GM21528 (cell line): ENCODE measurements around the gene NEK7.
"Not testable (repeated sequence)": the region's sequence is repeated elsewhere in the genome, so short reads cannot be mapped to it uniquely, and the experiment has no call there.

Source experiments
- ATAC-seq: cut with Tn5 transposase; IDR thresholded peaks from one replicate; pipeline ENCODE4 v1.9.1; 2021; ENCODE audit warnings: mild to moderate bottlenecking, moderate library complexity; ENCODE audit not compliant: unreplicated experiment, low FRiP score

Gene NEK7

GRCh38 chr1:198275597-198275996 is 118.8 kb downstream of the NEK7 start:
- ATAC-seq, result no peak

GRCh38 chr1:198276241-198276640 is 119.4 kb downstream of the NEK7 start:
- ATAC-seq, result no peak

- ATAC-seq, result no peak
Observed at GRCh38 chr1:198278943-198279342, 122.1 kb downstream of the NEK7 start.

GRCh38 chr1:198280080-198280479 is 123.3 kb downstream of the NEK7 start:
- ATAC-seq, result no peak

- ATAC-seq, result no peak
Observed at GRCh38 chr1:198281911-198282310, 125.1 kb downstream of the NEK7 start.

GRCh38 chr1:198283222-198283621 is 126.4 kb downstream of the NEK7 start:
- ATAC-seq, result no peak

GRCh38 chr1:198287916-198288315 is 131.1 kb downstream of the NEK7 start:
- no peak for ATAC-seq

- ATAC-seq, result no peak
Observed at GRCh38 chr1:198290089-198290683, 133.4 kb downstream of the NEK7 start.

- no peak for ATAC-seq
Observed at GRCh38 chr1:198291036-198291435, 134.2 kb downstream of the NEK7 start.

- no peak for ATAC-seq
Observed at GRCh38 chr1:198291924-198292323, 135.1 kb downstream of the NEK7 start.

GRCh38 chr1:198295225-198295624 is 138.4 kb downstream of the NEK7 start:
- no peak for ATAC-seq

- ATAC-seq, result no peak
Observed at GRCh38 chr1:198295971-198296370, 139.2 kb downstream of the NEK7 start.

GRCh38 chr1:198297281-198297680 is 140.5 kb downstream of the NEK7 start:
- ATAC-seq, result no peak

GRCh38 chr1:198298640-198299039 is 141.8 kb downstream of the NEK7 start:
- ATAC-seq, result no peak

- ATAC-seq, result no peak
Observed at GRCh38 chr1:198300451-198300850, 143.7 kb downstream of the NEK7 start.

GRCh38 chr1:198304431-198304830 is 147.6 kb downstream of the NEK7 start:
- no peak for ATAC-seq

GRCh38 chr1:198314817-198315216 is 158.0 kb downstream of the NEK7 start:
- not testable (repeated sequence) for ATAC-seq

GRCh38 chr1:198315331-198315730 is 158.5 kb downstream of the NEK7 start:
- ATAC-seq, result not testable (repeated sequence)

- ATAC-seq, result no peak
Observed at GRCh38 chr1:198316546-198317100, 159.8 kb downstream of the NEK7 start.

GRCh38 chr1:198318085-198318484 is 161.3 kb downstream of the NEK7 start:
- no peak for ATAC-seq

GRCh38 chr1:198320759-198321158 is 164.0 kb downstream of the NEK7 start:
- ATAC-seq, result no peak

GRCh38 chr1:198326232-198326631 is 169.4 kb downstream of the NEK7 start:
- ATAC-seq, result no peak

GRCh38 chr1:198326915-198327314 is 170.1 kb downstream of the NEK7 start:
- ATAC-seq, result no peak
